Ishikawa (cell line): ENCODE measurements around the gene SP7.

Experiments used
- CEBPB ChIP-seq: IDR thresholded peaks from 2 replicates; pipeline ENCODE4 v1.6.1; 2012
- CREB1 ChIP-seq: IDR thresholded peaks from 2 replicates; pipeline ENCODE4 v1.6.1; 2012; ENCODE audit warnings: low read depth
- EP300 ChIP-seq: IDR thresholded peaks from 2 replicates; pipeline ENCODE4 v1.6.1; 2012; ENCODE audit warnings: borderline replicate concordance
- MAX ChIP-seq: IDR thresholded peaks from 2 replicates; pipeline ENCODE4 v1.6.1; 2012
- REST ChIP-seq: IDR thresholded peaks from 2 replicates; pipeline ENCODE4 v1.6.1; 2012; ENCODE audit warnings: low read depth, mild to moderate bottlenecking
- TEAD4 ChIP-seq: IDR thresholded peaks from 2 replicates; pipeline ENCODE4 v1.6.1; 2012
- YY1 ChIP-seq: IDR thresholded peaks from 2 replicates; pipeline ENCODE4 v1.6.1; 2012; ENCODE audit warnings: low read depth
- ZBTB7A ChIP-seq: IDR thresholded peaks from 2 replicates; pipeline ENCODE4 v1.6.1; 2012; ENCODE audit warnings: low read depth

The SP7 gene

GRCh38 chr12:53279888-53280498, 56.2 kb downstream of the SP7 start:
- no peak for TF ChIP-seq CREB1
- no peak for TF ChIP-seq EP300
- TF ChIP-seq CEBPB: no peak

GRCh38 chr12:53279283-53279869, 56.8 kb downstream of the SP7 start:
- TF ChIP-seq CEBPB (peak; percentile 62), YY1 (no peak), TEAD4 (0 out of 2 replicates have a peak, but pooled peaks have one; percentile 14), REST (no peak), ZBTB7A (no peak), MAX (no peak)

GRCh38 chr12:53277981-53278380, 58.2 kb downstream of the SP7 start:
- TF ChIP-seq CEBPB: no peak
